ENCODE results near the gene FBLN1. TPM values are rescaled to one million over a fixed set of nuclear protein-coding genes. Genes with fewer than 3 reads are reported as not detected.

FBLN1 gene
- total RNA-seq, 4 donors from 2014 or later = 48.6 to 92.1 (median 68.9) TPM

- Histone ChIP-seq H3K4me1 (peaks cover 0 to 9% (median 4%) of the 10 kb centered on the region in 4 donors), H3K36me3 (no peaks in the 10 kb centered on the region), H3K4me3 (no peak overlapping the region), H3K9me3 (no peaks in the 10 kb centered on the region), H3K27ac (no peak overlapping the region), H3K27me3 (peaks cover 43% of the 10 kb centered on the region)
- in situ Hi-C loops (cut with MboI; ENCODE audit: low pct_ligation_motif_present in 1 of 4, low pct_unique_long_range_greater_than_20kb in 1 of 4, low sequenced_read_pairs in 3 of 4) = loop anchor here in 1 of 4 donors (10.0 kb wide), 1 partner anchor 348 kb away; no protein-coding TSS in a partner anchor
- TF ChIP-seq EP300 (IDR thresholded peaks at IDR 0.05; ENCODE audit: low read depth) (no peak), POLR2A (IDR thresholded peaks at IDR 0.05) (no peak), CTCF (IDR thresholded peaks at IDR 0.05) (no peak), POLR2AphosphoS5 (IDR thresholded peaks at IDR 0.05) (no peak)
- WGBS, 2 donors (ENCODE audit: low coverage in 1 of 2) = 83 to 92% methylated on average over 6 to 7 of the region's 7 CpGs
- intact Hi-C loops (cut with DNase I; ENCODE audit: low total_unique reads) = no loop called here
- DNase-seq = no peak
Measured at GRCh38 chr22:45636683-45637082, 134.0 kb downstream of the FBLN1 start.

- H3K9me3 ChIP-seq = no peaks in the 10 kb centered on the region
- H3K27ac ChIP-seq = no peak overlapping the region
- 82 to 83% methylated on average over 3 of the region's 3 CpGs for WGBS, 2 donors (ENCODE audit: low coverage in 1 of 2)
- no peak for DNase-seq
- H3K4me1 ChIP-seq = peaks cover 0 to 9% (median 4%) of the 10 kb centered on the region in 4 donors
- peaks cover 37% of the 10 kb centered on the region for H3K27me3 ChIP-seq
- in situ Hi-C loops (cut with MboI; ENCODE audit: low pct_ligation_motif_present in 1 of 4, low pct_unique_long_range_greater_than_20kb in 1 of 4, low sequenced_read_pairs in 3 of 4) (loop anchor here in 1 of 4 donors (10.0 kb wide), 1 partner anchor 347 kb away; no protein-coding TSS in a partner anchor), intact Hi-C loops (cut with DNase I; ENCODE audit: low total_unique reads) (no loop called here)
- no peak overlapping the region for H3K4me3 ChIP-seq
- H3K36me3 ChIP-seq = no peaks in the 10 kb centered on the region
- TF ChIP-seq EP300 (IDR thresholded peaks at IDR 0.05; ENCODE audit: low read depth) (no peak), POLR2AphosphoS5 (IDR thresholded peaks at IDR 0.05) (no peak), CTCF (IDR thresholded peaks at IDR 0.05) (no peak), POLR2A (IDR thresholded peaks at IDR 0.05) (no peak)
Measured at GRCh38 chr22:45638197-45638596, 135.5 kb downstream of the FBLN1 start.

GRCh38 chr22:45638834-45639746, 136.4 kb downstream of the FBLN1 start:
- Histone ChIP-seq H3K27me3 (peaks cover 38% of the 10 kb centered on the region), H3K4me1 (peaks cover 0 to 9% (median 4%) of the 10 kb centered on the region in 4 donors), H3K36me3 (no peaks in the 10 kb centered on the region), H3K4me3 (no peak overlapping the region), H3K9me3 (no peaks in the 10 kb centered on the region), H3K27ac (no peak overlapping the region)
- TF ChIP-seq EP300 (IDR thresholded peaks at IDR 0.05; ENCODE audit: low read depth) = no peak
- peak in 1 of 5 experiments; percentile 11 for TF ChIP-seq CTCF (IDR thresholded peaks at IDR 0.05)
- WGBS, 2 donors (ENCODE audit: low coverage in 1 of 2) = 51% methylated on average over 21 of the region's 21 CpGs; no CpG with 5 or more reads in 1 of the 2 donors
- in situ Hi-C loops (cut with MboI; ENCODE audit: low pct_ligation_motif_present in 1 of 4, low pct_unique_long_range_greater_than_20kb in 1 of 4, low sequenced_read_pairs in 3 of 4) = loop anchor here in 1 of 4 donors (10.0 kb wide), 1 partner anchor 346 kb away; no protein-coding TSS in a partner anchor
- intact Hi-C loops (cut with DNase I; ENCODE audit: low total_unique reads) = no loop called here
- DNase-seq = peak; percentile 69

- intact Hi-C loops (cut with DNase I; ENCODE audit: low total_unique reads) (no loop called here), in situ Hi-C loops (cut with MboI; ENCODE audit: low pct_ligation_motif_present in 1 of 4, low pct_unique_long_range_greater_than_20kb in 1 of 4, low sequenced_read_pairs in 3 of 4) (loop anchor here in 3 of 4 donors (10.0 kb wide), 2 partner anchors 65 to 345 kb away; no protein-coding TSS in a partner anchor)
- H3K27me3 ChIP-seq = peaks cover 41% of the 10 kb centered on the region
- no peak for DNase-seq
- TF ChIP-seq CTCF (IDR thresholded peaks at IDR 0.05) (no peak), POLR2AphosphoS5 (IDR thresholded peaks at IDR 0.05) (no peak)
- H3K9me3 ChIP-seq = no peaks in the 10 kb centered on the region
- H3K4me3 ChIP-seq = no peak overlapping the region
- no peak overlapping the region for H3K27ac ChIP-seq
- peaks cover 0 to 9% (median 4%) of the 10 kb centered on the region in 4 donors for H3K4me1 ChIP-seq
- no peaks in the 10 kb centered on the region for H3K36me3 ChIP-seq
- 69% methylated on average over 6 of the region's 7 CpGs; no CpG with 5 or more reads in 1 of the 2 donors for WGBS, 2 donors (ENCODE audit: low coverage in 1 of 2)
Measured at GRCh38 chr22:45639747-45640102, 137.0 kb downstream of the FBLN1 start.

Measured in transverse colon (tissue), 4 donors.